Astrocyte (in vitro differentiated cells and primary cell): ENCODE measurements around the gene TMEM95.
"Not testable (repeated sequence)": the region's sequence is repeated elsewhere in the genome, so short reads cannot be mapped to it uniquely, and the experiment has no call there.

Source experiments
- CTCF ChIP-seq: IDR thresholded peaks from 2 replicates; pipeline ENCODE4 v1.5.1; 2011; ENCODE audit warnings: low read depth, mild to moderate bottlenecking, inconsistent platforms, low read length, moderate library complexity; ENCODE audit not compliant: insufficient read depth
- EZH2 ChIP-seq: IDR thresholded peaks from 2 replicates; pipeline ENCODE4 v1.6.1; 2012; ENCODE audit warnings: mild to moderate bottlenecking, low read length, inconsistent platforms; ENCODE audit not compliant: insufficient read depth

- not testable (repeated sequence) for TF ChIP-seq CTCF, EZH2
Observed at GRCh38 chr17:7365963-7366362, 11.0 kb downstream of the TMEM95 start.
